C4-2B (cell line): Measurements from ENCODE around the gene OPN1MW.
"Not testable (repeated sequence)": the region's sequence is repeated elsewhere in the genome, so short reads cannot be mapped to it uniquely, and the experiment has no call there.

Experiments
- CTCF ChIP-seq: fragments of 450-650 bp; conservative IDR thresholded peaks from 2 replicates; pipeline ENCODE4 v1.5.1; 2017; ENCODE audit warnings: mild to moderate bottlenecking
- ZFX ChIP-seq: fragments of 450-650 bp; IDR thresholded peaks from 2 replicates; pipeline ENCODE4 v1.6.1; 2017

GRCh38 chrX:154239982-154240503, 57.6 kb downstream of the OPN1MW start:
- not testable (repeated sequence) for TF ChIP-seq CTCF, ZFX
